Activated CD8-positive, alpha-beta memory T cell treated with anti-CD3 and anti-CD28 coated beads, Interleukin-2, amount 10 ng/mL, durations not matched to agents 7 days and 5 days (primary cell): Measurements from ENCODE around the gene ATG9A. TPM values are rescaled to one million over a fixed set of nuclear protein-coding genes. Genes with fewer than 3 reads are reported as not detected.
"Not testable (repeated sequence)": the region's sequence is repeated elsewhere in the genome, so short reads cannot be mapped to it uniquely, and the experiment has no call there.

Experiments
- ATAC-seq: fragments of 150-1000 bp; cut with Tn5 transposase; one replicate; pipeline ENCODE4 v1.10.0; 2021; ENCODE audit warnings: moderate library complexity
- CTCF ChIA-PET: fragments of 350-600 bp; sonication (Branson Sonifier 250); formaldehyde crosslinking; loops from one replicate; lab custom pipeline; 2021; ENCODE audit warnings: antibody characterized with exemption; lab: Charles Lee
- DNase-seq: peaks from one replicate; pipeline ENCODE4 v3.0.0-alpha.2; 2020
- H3K27ac Mint-ChIP-seq: one replicate; pipeline ENCODE4 v1.8.0; 2021; ENCODE audit warnings: mild to moderate bottlenecking, mixed read lengths
- H3K27me3 Mint-ChIP-seq: one replicate; pipeline ENCODE4 v1.8.0; 2021; ENCODE audit warnings: mixed read lengths
- H3K36me3 Mint-ChIP-seq: one replicate; pipeline ENCODE4 v1.8.0; 2021; ENCODE audit warnings: mild to moderate bottlenecking, mixed read lengths
- H3K4me1 Mint-ChIP-seq: one replicate; pipeline ENCODE4 v1.8.0; 2021; ENCODE audit warnings: mixed read lengths
- H3K4me3 Mint-ChIP-seq: one replicate; pipeline ENCODE4 v1.8.0; 2021; ENCODE audit warnings: mild to moderate bottlenecking, moderate library complexity, mixed read lengths
- H3K9me3 Mint-ChIP-seq: one replicate; pipeline ENCODE4 v1.8.0; 2022; ENCODE audit warnings: low read depth, mixed read lengths
- total RNA-seq, 2 experiments: library from RNA; stranded (reverse); gene quantifications; one replicate each; pipeline ENCODE4 v1.2.3, GENCODE V29; 2021

Gene ATG9A
- total RNA-seq, 2 experiments from 2014 or later, result 56.6 to 60.7 TPM

DNA sequence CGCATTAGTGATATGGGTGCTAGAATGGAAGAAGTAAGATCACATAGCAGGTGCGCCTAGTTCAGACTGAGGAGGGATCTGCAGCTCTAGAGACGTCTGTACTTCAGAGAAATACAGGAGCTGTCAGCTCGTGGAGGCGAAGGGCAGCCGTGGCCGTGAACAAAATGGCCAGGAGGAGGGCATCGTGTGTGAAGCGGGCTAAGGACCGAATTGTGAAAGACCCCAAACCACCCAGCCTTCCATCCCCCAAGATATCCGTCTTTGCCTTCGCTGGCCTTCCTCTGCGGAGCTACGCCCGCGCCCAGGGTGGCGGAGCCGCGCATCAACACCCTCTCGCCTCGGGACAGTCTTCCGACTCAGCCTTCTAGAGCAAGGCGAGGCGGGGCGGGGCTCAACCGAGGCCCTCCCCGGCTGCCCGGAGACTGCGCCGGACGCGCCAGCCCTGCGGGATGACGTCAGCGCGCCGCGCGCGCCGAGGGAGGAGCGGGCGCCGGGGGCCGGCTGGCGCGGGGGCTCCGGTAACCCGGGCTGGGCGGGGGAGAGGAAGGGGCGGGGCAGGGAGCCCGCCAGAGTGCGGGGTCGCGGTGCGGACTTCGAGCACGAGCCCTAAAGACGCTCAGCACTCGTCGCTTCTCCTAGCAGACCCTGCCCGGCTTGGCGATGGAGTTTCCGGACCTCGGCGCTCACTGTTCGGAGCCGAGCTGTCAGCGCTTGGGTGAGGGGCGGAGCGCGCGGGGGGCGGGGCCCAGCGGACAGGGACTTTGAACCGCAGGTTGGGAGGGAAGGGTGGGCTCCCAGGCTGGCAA is 22.9 kb downstream of the ATG9A start, which contains the start of gene ZFAND2B:
TSS of gene ZFAND2B (plus strand) at position 455 of the 806 bp plus-strand sequence. CDS start at position 661, 206 bp downstream.
- peak; percentile 96 for DNase-seq
- peaks cover 53% of the 10 kb centered on the region for H3K4me1 Mint-ChIP-seq
- CTCF ChIA-PET, result interaction anchor here (0.6 to 6.9 kb wide), 15 partner anchors 10 to 89 kb away, joined by 3 to 65 read pairs (median 6); partner anchors contain the start of genes ABCB6, CNPPD1, DNAJB2 and NHEJ1
- peaks cover 26% of the 10 kb centered on the region for H3K36me3 Mint-ChIP-seq
- peak; percentile 95 for ATAC-seq
- peak within 1 kb of the TSS; percentile 81 for H3K4me3 Mint-ChIP-seq
- no peaks in the 10 kb centered on the region for H3K27me3 Mint-ChIP-seq
- peaks cover 5% of the 10 kb centered on the region for H3K9me3 Mint-ChIP-seq
- H3K27ac Mint-ChIP-seq, result peak within 1 kb of the TSS; percentile 93

DNA sequence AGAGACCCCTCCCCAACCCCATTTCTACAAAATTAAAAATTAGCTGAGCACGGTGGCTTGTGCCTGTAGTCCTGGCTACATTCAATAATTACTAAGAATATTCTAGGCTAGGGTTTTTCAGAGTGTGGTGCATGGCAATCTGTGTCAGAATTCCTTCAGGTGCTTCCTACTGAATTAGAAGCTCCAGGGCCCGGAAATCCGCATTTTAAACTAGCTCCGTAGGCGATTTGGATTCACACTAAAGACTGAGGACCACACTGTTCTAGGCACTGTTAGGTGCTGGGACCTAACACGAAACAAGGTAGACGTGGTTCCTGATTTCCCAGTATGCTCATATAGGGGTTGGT is 23.5 kb downstream of the ATG9A start:
- H3K27me3 Mint-ChIP-seq, result no peaks in the 10 kb centered on the region
- peaks cover 25% of the 10 kb centered on the region for H3K36me3 Mint-ChIP-seq
- H3K9me3 Mint-ChIP-seq, result peaks cover 6% of the 10 kb centered on the region
- CTCF ChIA-PET, result interaction anchor here (0.6 to 6.9 kb wide), 14 partner anchors 11 to 89 kb away, joined by 3 to 65 read pairs (median 6); partner anchors contain the start of genes ABCB6, CNPPD1, DNAJB2 and NHEJ1
- H3K4me3 Mint-ChIP-seq, result peak overlapping the region; percentile 81
- peaks cover 49% of the 10 kb centered on the region for H3K4me1 Mint-ChIP-seq
- ATAC-seq, result no peak
- H3K27ac Mint-ChIP-seq, result peak overlapping the region; percentile 93
- no peak for DNase-seq

DNA sequence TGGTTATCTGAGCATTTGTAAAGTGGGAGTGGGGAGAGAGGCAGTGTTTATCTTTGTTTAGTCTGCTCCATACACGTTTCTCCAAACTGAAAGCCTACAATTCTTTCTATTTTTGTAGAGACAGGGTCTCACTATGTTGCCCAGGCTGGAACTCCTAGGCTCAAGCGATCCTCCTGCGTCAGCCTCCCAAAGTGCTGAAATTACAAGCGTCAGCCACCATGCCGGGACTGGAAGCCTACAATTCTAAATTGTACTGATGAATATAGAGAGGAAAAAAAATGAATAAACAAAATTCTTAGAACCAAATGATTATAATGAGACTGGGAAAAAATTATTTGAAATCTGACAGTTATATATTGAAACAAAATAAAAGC is 24.3 kb downstream of the ATG9A start:
- Mint-ChIP-seq H3K4me1 (peaks cover 47% of the 10 kb centered on the region), H3K36me3 (peaks cover 23% of the 10 kb centered on the region), H3K4me3 (no peak overlapping the region), H3K9me3 (peaks cover 8% of the 10 kb centered on the region), H3K27ac (no peak overlapping the region), H3K27me3 (no peaks in the 10 kb centered on the region)
- DNase-seq, result no peak
- ATAC-seq, result no peak
- CTCF ChIA-PET, result interaction anchor here (2.2 to 6.9 kb wide), 2 partner anchors 16 to 33 kb away, joined by 9 to 65 read pairs; partner anchors contain the start of gene SLC23A3

DNA sequence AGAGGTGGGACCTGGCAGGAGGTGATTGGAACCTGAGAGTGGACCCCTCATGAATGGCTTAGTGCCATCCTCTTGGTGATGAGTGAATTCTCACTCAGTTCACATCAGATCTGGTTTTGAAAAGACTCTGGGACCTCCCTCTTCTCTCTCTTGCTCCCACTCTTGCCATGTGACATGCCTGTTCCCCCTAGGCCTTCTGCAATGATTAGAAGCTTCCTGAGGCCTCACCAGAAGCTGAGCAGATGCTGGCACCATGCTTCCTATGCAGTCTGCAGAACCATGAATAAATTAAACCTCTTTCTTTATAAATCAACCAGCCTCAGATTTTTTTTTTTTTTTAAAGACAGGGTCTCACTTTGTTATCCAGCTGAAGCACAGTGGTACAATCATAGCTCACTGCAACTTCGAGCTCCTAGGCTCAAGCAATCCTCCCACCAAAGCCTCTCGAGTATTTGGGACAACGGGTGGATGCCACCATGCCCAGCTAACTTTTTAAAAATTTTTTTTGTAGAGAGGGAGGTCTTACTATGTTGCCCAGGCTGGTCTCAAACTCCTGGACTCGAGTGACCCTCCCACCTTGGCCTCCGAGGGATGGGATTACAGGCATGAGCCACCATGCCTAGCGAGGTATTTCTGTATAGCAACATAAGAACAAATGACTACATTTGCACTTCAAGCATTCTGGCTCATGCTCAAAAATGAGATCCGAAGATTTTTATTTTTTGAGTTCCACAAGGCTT is 24.8 kb downstream of the ATG9A start:
- H3K27ac Mint-ChIP-seq, result no peak overlapping the region
- H3K9me3 Mint-ChIP-seq, result peaks cover 8% of the 10 kb centered on the region
- ATAC-seq, result no peak
- peaks cover 45% of the 10 kb centered on the region for H3K4me1 Mint-ChIP-seq
- no peak for DNase-seq
- H3K4me3 Mint-ChIP-seq, result no peak overlapping the region
- peaks cover 22% of the 10 kb centered on the region for H3K36me3 Mint-ChIP-seq
- CTCF ChIA-PET, result interaction anchor here (0.7 to 6.9 kb wide), 2 partner anchors 28 to 33 kb away, joined by 3 to 65 read pairs; partner anchors contain the start of genes CNPPD1 and SLC23A3
- H3K27me3 Mint-ChIP-seq, result no peaks in the 10 kb centered on the region

DNA sequence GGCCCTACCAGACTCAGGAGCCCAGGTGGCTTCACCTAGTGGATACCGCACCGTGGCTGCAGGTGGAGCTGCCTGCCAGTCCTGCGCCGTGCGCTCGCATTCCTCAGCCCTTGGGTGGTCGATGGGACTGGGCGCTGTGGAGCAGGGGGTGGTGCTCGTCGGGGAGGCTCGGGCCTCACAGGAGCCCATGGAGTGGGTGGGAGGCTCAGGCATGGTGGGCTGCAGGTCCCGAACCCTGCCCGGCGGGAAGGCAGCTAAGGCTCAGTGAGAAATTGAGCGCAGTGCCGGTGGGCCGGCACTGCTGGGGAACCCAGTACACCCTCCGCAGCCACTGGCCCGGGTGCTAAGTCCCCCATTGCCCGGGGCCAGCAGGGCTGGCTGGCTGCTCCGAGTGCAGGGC is 28.1 kb downstream of the ATG9A start:
- not testable (repeated sequence) for H3K27ac Mint-ChIP-seq, H3K36me3 Mint-ChIP-seq
- CTCF ChIA-PET, result interaction anchor here (1.1 to 2.5 kb wide), 6 partner anchors 9 to 94 kb away, joined by 3 to 14 read pairs (median 6); no protein-coding TSS in a partner anchor

DNA sequence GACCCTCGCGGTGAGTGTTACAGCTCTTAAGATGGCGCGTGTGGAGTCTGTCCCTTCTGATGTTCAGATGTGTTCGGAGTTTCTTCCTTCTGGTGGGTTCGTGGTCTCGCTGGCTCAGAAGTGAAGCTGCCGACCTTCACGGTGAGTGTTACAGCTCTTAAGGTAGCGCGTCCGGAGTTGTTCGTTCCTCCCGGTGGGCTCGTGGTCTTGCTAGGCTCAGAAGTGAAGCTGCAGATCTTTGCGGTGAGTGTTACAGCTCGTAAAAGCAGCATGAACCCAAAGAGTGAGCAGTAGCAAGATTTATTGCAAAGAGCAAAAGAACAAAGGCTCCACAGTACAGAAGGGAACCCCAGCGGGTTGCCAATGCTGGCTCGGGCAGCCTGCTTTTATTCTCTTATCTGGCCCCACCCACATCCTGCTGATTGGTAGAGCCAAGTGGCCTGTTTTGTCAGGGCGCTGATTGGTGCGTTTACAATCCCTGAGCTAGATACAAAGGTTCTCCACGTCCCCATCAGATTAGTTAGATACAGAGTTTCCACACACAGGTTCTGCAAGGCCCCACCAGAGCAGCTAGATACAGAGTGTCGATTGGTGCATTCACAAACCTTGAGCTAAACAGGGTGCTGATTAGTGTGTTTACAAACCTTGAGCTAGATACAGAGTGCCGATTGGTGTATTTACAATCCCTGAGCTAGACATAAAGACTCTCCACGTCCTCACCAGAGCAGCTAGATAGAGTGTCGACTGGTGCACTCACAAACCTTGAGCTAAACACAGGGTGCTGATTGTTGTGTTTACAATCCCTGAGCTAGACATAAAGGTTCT is 28.7 kb downstream of the ATG9A start:
- DNase-seq, result peak; percentile 72
- H3K9me3 Mint-ChIP-seq, ATAC-seq, H3K27me3 Mint-ChIP-seq, H3K36me3 Mint-ChIP-seq: not testable (repeated sequence)
- Mint-ChIP-seq H3K27ac (peak overlapping the region; percentile 88), H3K4me3 (peak overlapping the region; percentile 69), H3K4me1 (peaks cover 18% of the 10 kb centered on the region)
- CTCF ChIA-PET, result interaction anchor here (1.1 to 2.5 kb wide), 7 partner anchors 9 to 94 kb away, joined by 3 to 14 read pairs (median 4); no protein-coding TSS in a partner anchor

More for the DNA sequence above, 28.1 kb downstream of the ATG9A start:
- H3K4me3 Mint-ChIP-seq, ATAC-seq, DNase-seq, H3K9me3 Mint-ChIP-seq, H3K27me3 Mint-ChIP-seq: not testable (repeated sequence)
- peaks cover 24% of the 10 kb centered on the region for H3K4me1 Mint-ChIP-seq

DNA sequence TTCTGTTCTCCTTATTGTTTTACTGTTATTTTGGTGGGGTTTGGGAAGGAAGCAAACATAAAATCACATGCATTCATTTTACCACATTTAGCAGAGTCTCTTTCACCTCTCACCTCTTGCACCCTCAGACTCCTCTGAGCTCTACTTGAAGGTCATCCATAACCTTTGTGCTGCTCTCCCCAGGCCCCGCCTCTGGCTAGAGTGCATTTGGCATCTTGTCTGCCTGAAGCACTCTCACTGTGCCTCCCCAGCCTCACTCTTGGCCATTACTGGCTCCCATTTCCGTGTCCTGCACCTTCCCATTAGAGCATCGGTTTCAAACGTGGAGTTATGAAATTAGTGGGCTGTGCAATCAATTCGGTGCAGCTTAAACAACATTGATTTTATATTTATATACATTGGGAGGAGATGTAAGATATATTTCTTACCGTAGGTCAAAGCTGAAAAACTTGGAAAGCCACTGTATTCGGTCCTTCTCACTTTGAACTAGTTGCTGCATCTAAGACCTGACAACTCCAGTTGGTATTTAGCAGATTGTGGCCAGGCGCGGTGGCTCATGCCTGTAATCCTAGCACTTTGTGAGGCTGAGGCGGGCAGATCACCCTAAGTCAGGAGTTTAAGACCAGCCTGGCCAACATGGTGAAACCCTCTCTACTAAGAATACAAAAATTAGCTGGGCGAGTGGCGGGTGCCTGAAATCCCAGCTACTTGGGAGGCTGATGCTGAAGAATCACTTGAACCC is 29.8 kb downstream of the ATG9A start:
- peaks cover 8% of the 10 kb centered on the region for H3K36me3 Mint-ChIP-seq
- CTCF ChIA-PET, result interaction anchor here (0.8 to 2.5 kb wide), 5 partner anchors 18 to 79 kb away, joined by 3 to 14 read pairs (median 4); partner anchors contain the start of gene DNAJB2
- no peak overlapping the region for H3K4me3 Mint-ChIP-seq
- peaks cover 8% of the 10 kb centered on the region for H3K9me3 Mint-ChIP-seq
- DNase-seq (no peak), ATAC-seq (peak; percentile 26)
- peak overlapping the region; percentile 45 for H3K27ac Mint-ChIP-seq
- H3K27me3 Mint-ChIP-seq, result no peaks in the 10 kb centered on the region
- peaks cover 18% of the 10 kb centered on the region for H3K4me1 Mint-ChIP-seq

DNA sequence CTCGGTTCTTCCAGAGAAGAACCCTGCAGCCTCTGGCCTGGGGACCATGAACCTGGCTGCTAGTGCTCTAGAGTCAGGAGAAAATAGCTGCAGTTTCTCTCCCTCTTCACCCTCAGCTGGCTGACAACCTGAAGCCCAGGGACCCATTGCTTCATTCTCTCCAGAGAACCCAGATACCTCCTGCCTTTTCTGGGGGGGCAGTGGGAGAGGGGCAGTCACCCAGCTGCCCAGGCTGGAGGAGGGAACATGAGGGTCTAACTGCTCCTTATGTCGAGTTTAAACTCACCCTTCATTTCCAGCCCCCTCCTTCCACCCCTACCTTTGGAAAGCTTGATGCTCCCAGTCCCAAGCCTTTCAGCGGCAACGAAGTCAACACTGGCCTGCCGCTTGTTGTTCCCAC is 30.5 kb downstream of the ATG9A start:
- ATAC-seq (no peak), DNase-seq (no peak)
- H3K27me3 Mint-ChIP-seq, result no peaks in the 10 kb centered on the region
- peaks cover 7% of the 10 kb centered on the region for H3K36me3 Mint-ChIP-seq
- H3K9me3 Mint-ChIP-seq, result peaks cover 5% of the 10 kb centered on the region
- CTCF ChIA-PET, result interaction anchor here (0.8 to 2.5 kb wide), 4 partner anchors 17 to 80 kb away, joined by 3 to 14 read pairs (median 5); partner anchors contain the start of gene DNAJB2
- H3K4me3 Mint-ChIP-seq, result no peak overlapping the region
- peaks cover 18% of the 10 kb centered on the region for H3K4me1 Mint-ChIP-seq
- no peak overlapping the region for H3K27ac Mint-ChIP-seq

DNA sequence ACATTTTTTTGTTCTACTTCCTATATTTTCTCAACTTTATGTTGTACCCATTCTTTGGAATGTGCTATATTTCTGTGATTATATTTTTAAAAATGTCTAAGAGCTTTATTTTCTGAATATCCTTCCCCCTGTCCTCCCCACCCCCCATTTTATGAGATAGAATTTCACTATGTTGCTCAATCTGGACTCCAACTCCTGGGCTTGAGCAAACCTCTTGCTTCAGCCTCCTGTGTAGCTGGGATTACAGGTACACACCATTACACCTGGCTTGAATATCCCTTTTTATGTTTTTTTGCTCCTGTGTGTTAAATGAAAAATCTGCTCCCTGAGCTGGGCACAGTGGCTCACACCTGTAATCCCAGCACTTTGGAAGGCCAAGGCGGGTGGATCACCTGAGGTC is 32.0 kb downstream of the ATG9A start:
- peaks cover 4% of the 10 kb centered on the region for H3K36me3 Mint-ChIP-seq
- no peak overlapping the region for H3K27ac Mint-ChIP-seq
- H3K4me3 Mint-ChIP-seq, result no peak overlapping the region
- H3K27me3 Mint-ChIP-seq, result no peaks in the 10 kb centered on the region
- CTCF ChIA-PET, result interaction anchor here (1.1 to 1.7 kb wide), 4 partner anchors 15 to 27 kb away, joined by 3 to 4 read pairs (median 3); partner anchors contain the start of gene CNPPD1
- H3K4me1 Mint-ChIP-seq, result peaks cover 18% of the 10 kb centered on the region
- peaks cover 3% of the 10 kb centered on the region for H3K9me3 Mint-ChIP-seq
- DNase-seq (no peak), ATAC-seq (no peak)

DNA sequence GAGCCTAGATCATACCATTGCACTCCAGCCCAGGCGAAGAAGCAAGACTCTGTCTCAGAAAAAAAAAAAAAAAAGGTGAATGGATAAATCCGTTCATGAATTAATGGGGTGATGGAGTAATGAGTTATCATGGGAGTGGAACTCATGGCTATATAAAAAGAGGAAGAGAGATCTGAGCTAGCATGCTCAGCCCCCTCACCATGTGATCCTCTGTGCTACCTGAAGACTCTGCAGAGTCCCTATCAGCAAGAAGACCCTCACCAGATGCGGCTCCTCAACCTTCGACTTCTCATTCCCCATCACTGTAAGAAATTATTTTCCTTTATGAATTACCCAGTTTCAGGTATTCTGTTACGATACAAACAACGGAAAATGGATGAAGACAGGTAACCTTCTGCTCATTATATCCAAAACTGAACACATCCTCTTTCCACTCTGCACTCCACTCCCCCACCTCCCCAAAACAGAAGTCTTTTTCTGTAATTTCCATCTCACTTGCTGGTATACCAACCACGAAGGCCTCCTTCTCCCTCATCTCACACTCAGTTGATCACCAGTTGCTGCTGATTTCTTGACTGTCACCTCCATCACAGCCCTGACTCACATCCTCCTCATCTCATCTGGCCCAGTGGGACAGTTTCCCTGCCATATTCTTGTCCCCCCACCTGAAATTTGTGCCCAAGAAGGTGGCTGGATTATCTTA is 42.5 kb downstream of the ATG9A start:
- CTCF ChIA-PET, result no interaction called here

DNA sequence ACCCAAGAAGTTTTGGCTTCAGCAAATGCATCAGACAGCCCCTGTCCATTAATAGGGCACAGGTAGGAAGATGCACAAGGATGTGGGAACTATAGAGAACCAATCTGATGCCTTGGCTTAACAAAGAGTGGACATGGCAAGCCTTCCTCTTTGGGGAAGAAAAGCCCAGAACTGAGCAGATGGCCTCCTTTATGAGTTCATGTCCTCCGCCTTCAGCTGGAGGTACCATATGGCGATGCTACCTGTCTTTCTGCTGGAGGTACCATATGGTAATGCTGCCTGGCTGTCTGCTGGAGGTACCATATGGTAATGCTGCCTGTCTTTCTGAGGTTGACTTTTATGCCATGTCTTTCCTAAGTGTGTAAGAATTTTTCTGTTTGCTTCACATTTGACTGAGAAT is 45.3 kb downstream of the ATG9A start:
- Mint-ChIP-seq H3K4me3 (no peak overlapping the region), H3K27me3 (no peaks in the 10 kb centered on the region), H3K4me1 (peaks cover 55% of the 10 kb centered on the region), H3K36me3 (peaks cover 45% of the 10 kb centered on the region), H3K27ac (no peak overlapping the region), H3K9me3 (no peaks in the 10 kb centered on the region)
- ATAC-seq (no peak), DNase-seq (no peak)
- CTCF ChIA-PET, result interaction anchor here (0.8 kb wide), 1 partner anchor 13 kb away, joined by 3 read pairs; no protein-coding TSS in a partner anchor

More for the DNA sequence above, 42.5 kb downstream of the ATG9A start:
- H3K27me3 Mint-ChIP-seq, result no peaks in the 10 kb centered on the region
- no peaks in the 10 kb centered on the region for H3K9me3 Mint-ChIP-seq
- DNase-seq (no peak), ATAC-seq (no peak)
- H3K27ac Mint-ChIP-seq, result peak overlapping the region; percentile 33
- peaks cover 28% of the 10 kb centered on the region for H3K4me1 Mint-ChIP-seq
- no peak overlapping the region for H3K4me3 Mint-ChIP-seq
- peaks cover 24% of the 10 kb centered on the region for H3K36me3 Mint-ChIP-seq
